GM23338 (cell line): ENCODE results near the gene SIK2. TPM values are rescaled to one million over a fixed set of nuclear protein-coding genes. Genes with fewer than 3 reads are reported as not detected.

Experiments
- ATAC-seq: fragments of 200-7000 bp; cut with Tn5 transposase; 3 replicates; pipeline ENCODE4 v1.9.1; 2020
- DNase-seq: peaks from one replicate; pipeline ENCODE4 v3.0.0-alpha.2; 2015; ENCODE audit warnings: low spot score
- H2AFZ ChIP-seq: fragments of 200-600 bp; sonication (generic); 2 replicates; pipeline ENCODE4 v1.8.0; 2016; ENCODE audit warnings: antibody characterized with exemption, mild to moderate bottlenecking, moderate library complexity
- H3F3A ChIP-seq: fragments of 200-600 bp; sonication (generic); replicated peaks from 2 replicates; pipeline ENCODE4 v1.8.0; 2017; ENCODE audit warnings: antibody characterized with exemption, mixed run types, low read depth
- H3K27ac ChIP-seq: fragments of 200-600 bp; sonication (generic); 2 replicates; pipeline ENCODE4 v1.6.1; 2016; ENCODE audit warnings: low read depth
- H3K27me3 ChIP-seq: fragments of 200-600 bp; sonication (generic); 2 replicates; pipeline ENCODE4 v1.8.0; 2016; ENCODE audit warnings: mild to moderate bottlenecking, mixed run types, moderate library complexity; ENCODE audit not compliant: insufficient read depth
- H3K36me3 ChIP-seq: fragments of 200-600 bp; sonication (generic); 2 replicates; pipeline ENCODE4 v1.8.0; 2016; ENCODE audit warnings: mild to moderate bottlenecking; ENCODE audit not compliant: insufficient read depth
- H3K4me1 ChIP-seq: fragments of 200-600 bp; sonication (generic); 2 replicates; pipeline ENCODE4 v1.8.0; 2016; ENCODE audit warnings: mild to moderate bottlenecking, moderate library complexity; ENCODE audit not compliant: insufficient read depth
- H3K4me2 ChIP-seq: fragments of 200-600 bp; sonication (generic); 2 replicates; pipeline ENCODE4 v1.7.1; 2017; ENCODE audit warnings: mixed run types
- H3K4me3 ChIP-seq: fragments of 200-600 bp; sonication (generic); 2 replicates; pipeline ENCODE4 v1.6.1; 2016; ENCODE audit warnings: mixed run types
- H3K79me2 ChIP-seq: fragments of 200-600 bp; sonication (generic); replicated peaks from 2 replicates; pipeline ENCODE4 v1.8.0; 2017; ENCODE audit warnings: mild to moderate bottlenecking; ENCODE audit not compliant: insufficient read depth
- H3K9me2 ChIP-seq: fragments of 200-600 bp; sonication (generic); 2 replicates; pipeline ENCODE4 v1.8.0; 2017; ENCODE audit not compliant: insufficient read depth
- H4K20me1 ChIP-seq: fragments of 200-600 bp; sonication (generic); replicated peaks from 2 replicates; pipeline ENCODE4 v1.8.0; 2017; ENCODE audit warnings: mild to moderate bottlenecking; ENCODE audit not compliant: insufficient read depth
- H3K27ac Mint-ChIP-seq: 2 replicates; pipeline ENCODE4 v1.8.0; 2020; ENCODE audit warnings: inconsistent platforms, mild to moderate bottlenecking, moderate library complexity, mixed read lengths
- H3K27me3 Mint-ChIP-seq: 3 replicates; pipeline ENCODE4 v1.8.0; 2022; ENCODE audit warnings: low read depth, mild to moderate bottlenecking, moderate library complexity, mixed read lengths, inconsistent platforms; ENCODE audit not compliant: insufficient read depth, poor library complexity
- H3K36me3 Mint-ChIP-seq: 3 replicates; pipeline ENCODE4 v1.8.0; 2021; ENCODE audit warnings: low read depth, mild to moderate bottlenecking, inconsistent platforms, moderate library complexity, mixed read lengths
- H3K4me1 Mint-ChIP-seq: 3 replicates; pipeline ENCODE4 v1.8.0; 2020; ENCODE audit warnings: mild to moderate bottlenecking, inconsistent platforms, mixed read lengths
- H3K4me3 Mint-ChIP-seq: 3 replicates; pipeline ENCODE4 v1.8.0; 2021; ENCODE audit warnings: moderate library complexity, mild to moderate bottlenecking, inconsistent platforms, mixed read lengths
- H3K9me3 Mint-ChIP-seq: 3 replicates; pipeline ENCODE4 v1.8.0; 2020; ENCODE audit warnings: moderate library complexity, mild to moderate bottlenecking, inconsistent platforms, mixed read lengths
- CREB1 ChIP-seq: fragments of 250-450 bp; sonication (Bioruptor Pico); IDR thresholded peaks from 2 replicates; pipeline ENCODE4 v1.5.0; 2020; ENCODE audit warnings: low read depth, mild to moderate bottlenecking, moderate library complexity
- EZH2 ChIP-seq: fragments of 200-600 bp; sonication (generic); IDR thresholded peaks from one replicate; pipeline ENCODE4 v1.8.0; 2017; ENCODE audit warnings: antibody characterized with exemption, mild to moderate bottlenecking, low read depth; ENCODE audit not compliant: unreplicated experiment
- EZH2phosphoT487 ChIP-seq: fragments of 200-600 bp; sonication (generic); IDR thresholded peaks from one replicate; pipeline ENCODE4 v1.8.1; 2018; ENCODE audit warnings: antibody characterized with exemption; ENCODE audit not compliant: unreplicated experiment
- NANOG ChIP-seq: IDR thresholded peaks from 2 replicates; pipeline ENCODE4 v1.6.1; 2016; ENCODE audit warnings: antibody characterized with exemption, borderline replicate concordance
- POLR2AphosphoS5 ChIP-seq: IDR thresholded peaks from 2 replicates; pipeline ENCODE4 v1.6.1; 2016; ENCODE audit warnings: antibody characterized with exemption, low read depth
- STAT1 ChIP-seq: IDR thresholded peaks from one replicate; pipeline ENCODE4 v1.6.1; 2016; ENCODE audit warnings: antibody characterized with exemption; ENCODE audit not compliant: unreplicated experiment
- ZNF331 ChIP-seq: fragments of 250-450 bp; sonication (Bioruptor Pico); IDR thresholded peaks from 2 replicates; pipeline ENCODE4 v1.5.0; 2020; ENCODE audit warnings: low read depth, mild to moderate bottlenecking, moderate library complexity
- polyA plus RNA-seq: library from polyadenylated mRNA; unstranded; fragments of >200 nt; fragmentation: Nextera tagmentation; extraction: Ambion mirVana; gene quantifications from 2 replicates; pipeline ENCODE4 v1.2.1, GENCODE V29; 2016
- total RNA-seq: library from RNA; depleted of rRNA; stranded (reverse); fragments of >200 nt; shearing (Covaris generic); gene quantifications from 2 replicates; pipeline ENCODE4 v1.2.3, GENCODE V29; 2014
- TF ChIP-seq, protein P1 (sequence below): IDR thresholded peaks from one replicate; pipeline ENCODE4 v1.6.1; 2018; ENCODE audit warnings: antibody characterized with exemption; ENCODE audit not compliant: unreplicated experiment
- TF ChIP-seq, protein P2 (sequence below), 2 experiments: fragments of 200-600 bp in 1 of 2; sonication (generic) in 1 of 2; conservative IDR thresholded peaks; 2 replicates each; pipeline versions ENCODE4 v1.5.1 to v1.6.1; 2016 to 2017; ENCODE audit warnings: antibody characterized with exemption in 2 of 2, low read depth in 2 of 2, mild to moderate bottlenecking in 2 of 2, moderate library complexity in 1 of 2
- TF ChIP-seq, protein P3 (sequence below): IDR thresholded peaks from 2 replicates; pipeline ENCODE4 v1.6.1; 2016; ENCODE audit warnings: antibody characterized with exemption

Gene SIK2
- total and polyA plus RNA-seq, 2 experiments from 2014 or later = 2.3 to 6.7 TPM

DNA sequence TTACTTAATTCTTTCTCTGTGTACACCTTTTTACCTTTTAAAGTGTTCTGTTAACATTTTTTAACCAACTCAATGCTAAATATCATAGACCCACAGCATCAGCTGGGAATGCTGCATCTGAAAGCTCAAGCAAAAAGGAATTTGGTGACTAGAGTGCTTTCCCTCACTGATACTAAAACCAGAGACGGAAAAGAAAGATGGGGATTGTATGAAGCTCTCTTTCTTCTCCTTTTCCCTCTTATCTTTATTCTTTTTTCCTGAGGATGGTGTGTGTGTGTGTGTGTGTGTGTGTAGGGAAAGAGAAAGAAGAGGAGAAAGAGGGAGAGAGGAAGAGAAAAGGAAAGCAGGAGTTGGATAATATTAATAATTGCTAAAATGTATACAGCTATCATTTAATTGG is 4.1 kb upstream of the SIK2 start:
- Mint-ChIP-seq H3K27me3 (peaks cover 12% of the 10 kb centered on the region), H3K4me3 (no peak overlapping the region), H3K36me3 (no peaks in the 10 kb centered on the region), H3K4me1 (peaks cover 6% of the 10 kb centered on the region; the same call in 2 of the 3 replicates), H3K9me3 (no peaks in the 10 kb centered on the region), H3K27ac (no peak overlapping the region)
- H3K4me3 ChIP-seq = no peak overlapping the region
- H3K27ac ChIP-seq = no peak overlapping the region
- no peaks in the 10 kb centered on the region for H3F3A ChIP-seq
- H3K4me1 ChIP-seq = peaks cover 7% of the 10 kb centered on the region
- DNase-seq = no peak
- peaks cover under 1% of the 10 kb centered on the region; the same call in 1 of the 2 replicates for H3K79me2 ChIP-seq
- H3K4me2 ChIP-seq = no peak overlapping the region
- H3K36me3 ChIP-seq = no peaks in the 10 kb centered on the region
- peaks cover 16% of the 10 kb centered on the region for H3K27me3 ChIP-seq
- no peak overlapping the region for H2AFZ ChIP-seq
- H3K9me2 ChIP-seq = no peaks in the 10 kb centered on the region
- TF ChIP-seq POLR2AphosphoS5 (no peak), NANOG (no peak), EZH2 (no peak), CREB1 (CRISPR knock-in tag) (no peak), EZH2phosphoT487 (no peak), STAT1 (no peak)
- TF ChIP-seq, protein P1, sequence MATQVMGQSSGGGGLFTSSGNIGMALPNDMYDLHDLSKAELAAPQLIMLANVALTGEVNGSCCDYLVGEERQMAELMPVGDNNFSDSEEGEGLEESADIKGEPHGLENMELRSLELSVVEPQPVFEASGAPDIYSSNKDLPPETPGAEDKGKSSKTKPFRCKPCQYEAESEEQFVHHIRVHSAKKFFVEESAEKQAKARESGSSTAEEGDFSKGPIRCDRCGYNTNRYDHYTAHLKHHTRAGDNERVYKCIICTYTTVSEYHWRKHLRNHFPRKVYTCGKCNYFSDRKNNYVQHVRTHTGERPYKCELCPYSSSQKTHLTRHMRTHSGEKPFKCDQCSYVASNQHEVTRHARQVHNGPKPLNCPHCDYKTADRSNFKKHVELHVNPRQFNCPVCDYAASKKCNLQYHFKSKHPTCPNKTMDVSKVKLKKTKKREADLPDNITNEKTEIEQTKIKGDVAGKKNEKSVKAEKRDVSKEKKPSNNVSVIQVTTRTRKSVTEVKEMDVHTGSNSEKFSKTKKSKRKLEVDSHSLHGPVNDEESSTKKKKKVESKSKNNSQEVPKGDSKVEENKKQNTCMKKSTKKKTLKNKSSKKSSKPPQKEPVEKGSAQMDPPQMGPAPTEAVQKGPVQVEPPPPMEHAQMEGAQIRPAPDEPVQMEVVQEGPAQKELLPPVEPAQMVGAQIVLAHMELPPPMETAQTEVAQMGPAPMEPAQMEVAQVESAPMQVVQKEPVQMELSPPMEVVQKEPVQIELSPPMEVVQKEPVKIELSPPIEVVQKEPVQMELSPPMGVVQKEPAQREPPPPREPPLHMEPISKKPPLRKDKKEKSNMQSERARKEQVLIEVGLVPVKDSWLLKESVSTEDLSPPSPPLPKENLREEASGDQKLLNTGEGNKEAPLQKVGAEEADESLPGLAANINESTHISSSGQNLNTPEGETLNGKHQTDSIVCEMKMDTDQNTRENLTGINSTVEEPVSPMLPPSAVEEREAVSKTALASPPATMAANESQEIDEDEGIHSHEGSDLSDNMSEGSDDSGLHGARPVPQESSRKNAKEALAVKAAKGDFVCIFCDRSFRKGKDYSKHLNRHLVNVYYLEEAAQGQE = no peak
- TF ChIP-seq, protein P2, sequence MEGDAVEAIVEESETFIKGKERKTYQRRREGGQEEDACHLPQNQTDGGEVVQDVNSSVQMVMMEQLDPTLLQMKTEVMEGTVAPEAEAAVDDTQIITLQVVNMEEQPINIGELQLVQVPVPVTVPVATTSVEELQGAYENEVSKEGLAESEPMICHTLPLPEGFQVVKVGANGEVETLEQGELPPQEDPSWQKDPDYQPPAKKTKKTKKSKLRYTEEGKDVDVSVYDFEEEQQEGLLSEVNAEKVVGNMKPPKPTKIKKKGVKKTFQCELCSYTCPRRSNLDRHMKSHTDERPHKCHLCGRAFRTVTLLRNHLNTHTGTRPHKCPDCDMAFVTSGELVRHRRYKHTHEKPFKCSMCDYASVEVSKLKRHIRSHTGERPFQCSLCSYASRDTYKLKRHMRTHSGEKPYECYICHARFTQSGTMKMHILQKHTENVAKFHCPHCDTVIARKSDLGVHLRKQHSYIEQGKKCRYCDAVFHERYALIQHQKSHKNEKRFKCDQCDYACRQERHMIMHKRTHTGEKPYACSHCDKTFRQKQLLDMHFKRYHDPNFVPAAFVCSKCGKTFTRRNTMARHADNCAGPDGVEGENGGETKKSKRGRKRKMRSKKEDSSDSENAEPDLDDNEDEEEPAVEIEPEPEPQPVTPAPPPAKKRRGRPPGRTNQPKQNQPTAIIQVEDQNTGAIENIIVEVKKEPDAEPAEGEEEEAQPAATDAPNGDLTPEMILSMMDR (conservative IDR thresholded peaks at IDR 0.05; ENCODE audit: low read depth in 2 of 2) = no peak
- TF ChIP-seq, protein P3, sequence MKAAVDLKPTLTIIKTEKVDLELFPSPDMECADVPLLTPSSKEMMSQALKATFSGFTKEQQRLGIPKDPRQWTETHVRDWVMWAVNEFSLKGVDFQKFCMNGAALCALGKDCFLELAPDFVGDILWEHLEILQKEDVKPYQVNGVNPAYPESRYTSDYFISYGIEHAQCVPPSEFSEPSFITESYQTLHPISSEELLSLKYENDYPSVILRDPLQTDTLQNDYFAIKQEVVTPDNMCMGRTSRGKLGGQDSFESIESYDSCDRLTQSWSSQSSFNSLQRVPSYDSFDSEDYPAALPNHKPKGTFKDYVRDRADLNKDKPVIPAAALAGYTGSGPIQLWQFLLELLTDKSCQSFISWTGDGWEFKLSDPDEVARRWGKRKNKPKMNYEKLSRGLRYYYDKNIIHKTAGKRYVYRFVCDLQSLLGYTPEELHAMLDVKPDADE = no peak
- ATAC-seq = no peak
- H4K20me1 ChIP-seq = peaks cover 3% of the 10 kb centered on the region; the same call in 1 of the 2 replicates

DNA sequence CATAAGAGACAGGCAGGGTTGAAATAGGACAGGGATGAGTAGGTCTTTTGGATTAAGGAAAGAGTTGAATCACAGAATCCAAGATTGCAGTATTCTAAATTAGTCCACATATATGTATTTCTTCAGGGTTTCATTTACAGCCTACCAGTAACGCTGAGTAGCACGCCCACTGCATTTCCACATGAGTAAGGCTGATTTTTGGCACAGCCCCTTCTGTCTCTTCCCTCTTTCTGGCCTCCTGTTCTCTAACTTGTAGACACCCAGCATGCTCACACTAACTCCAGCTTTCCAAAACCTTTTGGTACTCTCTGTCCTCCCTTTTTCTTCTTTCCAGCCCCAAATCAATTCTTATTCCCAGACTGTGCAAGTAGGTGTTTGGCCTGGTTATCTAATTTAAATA is 3.7 kb upstream of the SIK2 start:
- Histone ChIP-seq H3K79me2 (peaks cover 4% of the 10 kb centered on the region), H3K9me2 (no peaks in the 10 kb centered on the region), H3K27ac (no peak overlapping the region), H3K4me1 (peaks cover 11% of the 10 kb centered on the region), H3F3A (no peaks in the 10 kb centered on the region), H4K20me1 (peaks cover 7% of the 10 kb centered on the region), H3K4me2 (no peak overlapping the region), H2AFZ (peak overlapping the region; percentile 39; the same call in 1 of the 2 replicates), H3K4me3 (no peak overlapping the region), H3K36me3 (no peaks in the 10 kb centered on the region), H3K27me3 (peaks cover 20% of the 10 kb centered on the region)
- no peaks in the 10 kb centered on the region for H3K36me3 Mint-ChIP-seq
- no peak overlapping the region for H3K4me3 Mint-ChIP-seq
- peaks cover 16% of the 10 kb centered on the region for H3K27me3 Mint-ChIP-seq
- DNase-seq (no peak), ATAC-seq (no peak)
- H3K27ac Mint-ChIP-seq = no peak overlapping the region
- no peaks in the 10 kb centered on the region for H3K9me3 Mint-ChIP-seq
- H3K4me1 Mint-ChIP-seq = peaks cover 10% of the 10 kb centered on the region
- TF ChIP-seq, protein P2 (conservative IDR thresholded peaks at IDR 0.05; ENCODE audit: low read depth in 2 of 2) = no peak
- no peak for TF ChIP-seq ZNF331 (CRISPR knock-in tag)
- TF ChIP-seq NANOG = no peak
- TF ChIP-seq POLR2AphosphoS5 = no peak
- no peak for TF ChIP-seq CREB1 (CRISPR knock-in tag)
